Astrocyte (in vitro differentiated cells and primary cell): ENCODE measurements around the gene ADAMTS12. TPM values are rescaled to one million over a fixed set of nuclear protein-coding genes. Genes with fewer than 3 reads are reported as not detected.

Experiments
- DNase-seq: peaks from one replicate; pipeline ENCODE4 v3.0.0-alpha.2; 2010; ENCODE audit warnings: low read depth
- FAIRE-seq: peaks from 2 replicates; lab custom pipeline; 2011; peaks lifted over from hg19 to GRCh38; lab: Jason Lieb, UNC
- H2AFZ ChIP-seq: 2 replicates; pipeline ENCODE4 v1.6.0; 2012; ENCODE audit warnings: low read depth, low read length, inconsistent platforms
- H3K27ac ChIP-seq: 2 replicates; pipeline ENCODE4 v1.5.1; 2011; ENCODE audit warnings: low read depth, low read length, inconsistent platforms
- H3K27me3 ChIP-seq: 2 replicates; pipeline ENCODE4 v1.6.0; 2011; ENCODE audit warnings: low read length, inconsistent platforms; ENCODE audit not compliant: insufficient read depth
- H3K36me3 ChIP-seq: 2 replicates; pipeline ENCODE4 v1.5.1; 2011; ENCODE audit warnings: low read length, inconsistent platforms; ENCODE audit not compliant: insufficient read depth
- H3K4me1 ChIP-seq: 2 replicates; pipeline ENCODE4 v1.5.1; 2011; ENCODE audit warnings: low read length, inconsistent platforms; ENCODE audit not compliant: insufficient read depth
- H3K4me2 ChIP-seq: 2 replicates; pipeline ENCODE4 v1.6.0; 2012; ENCODE audit warnings: low read length, inconsistent platforms
- H3K4me3 ChIP-seq: 2 replicates; pipeline ENCODE4 v1.5.1; 2011; ENCODE audit warnings: low read depth, mild to moderate bottlenecking, low read length, inconsistent platforms; ENCODE audit not compliant: insufficient read depth
- H3K79me2 ChIP-seq: 2 replicates; pipeline ENCODE4 v1.6.0; 2012; ENCODE audit warnings: mild to moderate bottlenecking, low read length, inconsistent platforms; ENCODE audit not compliant: insufficient read depth
- H3K9ac ChIP-seq: 2 replicates; pipeline ENCODE4 v1.6.0; 2012; ENCODE audit warnings: mild to moderate bottlenecking, low read length, inconsistent platforms
- H3K9me3 ChIP-seq: 2 replicates; pipeline ENCODE4 v1.5.1; 2012; ENCODE audit warnings: low read depth, mild to moderate bottlenecking, low read length, inconsistent platforms; ENCODE audit not compliant: insufficient read depth
- H4K20me1 ChIP-seq: 2 replicates; pipeline ENCODE4 v1.6.0; 2012; ENCODE audit warnings: low read length, inconsistent platforms; ENCODE audit not compliant: insufficient read depth
- H3K27ac Mint-ChIP-seq: one replicate; pipeline ENCODE4 v1.8.0; 2021; ENCODE audit warnings: mild to moderate bottlenecking, mixed read lengths; ENCODE audit not compliant: unreplicated experiment
- H3K27me3 Mint-ChIP-seq: one replicate; pipeline ENCODE4 v1.8.0; 2021; ENCODE audit warnings: low read depth, mixed read lengths; ENCODE audit not compliant: unreplicated experiment
- H3K36me3 Mint-ChIP-seq: one replicate; pipeline ENCODE4 v1.8.0; 2021; ENCODE audit warnings: low read depth, mixed read lengths; ENCODE audit not compliant: unreplicated experiment
- H3K4me1 Mint-ChIP-seq: one replicate; pipeline ENCODE4 v1.8.0; 2021; ENCODE audit warnings: low read depth, mixed read lengths; ENCODE audit not compliant: unreplicated experiment
- H3K4me3 Mint-ChIP-seq: one replicate; pipeline ENCODE4 v1.8.0; 2021; ENCODE audit warnings: mild to moderate bottlenecking, moderate library complexity, mixed read lengths; ENCODE audit not compliant: unreplicated experiment
- H3K9me3 Mint-ChIP-seq: one replicate; pipeline ENCODE4 v1.8.0; 2021; ENCODE audit warnings: mild to moderate bottlenecking, mixed read lengths; ENCODE audit not compliant: unreplicated experiment
- EZH2 ChIP-seq: IDR thresholded peaks from 2 replicates; pipeline ENCODE4 v1.6.1; 2012; ENCODE audit warnings: mild to moderate bottlenecking, low read length, inconsistent platforms; ENCODE audit not compliant: insufficient read depth
- total RNA-seq: library from RNA; stranded (reverse); gene quantifications from 2 replicates; pipeline ENCODE4 v1.2.1, GENCODE V29; 2021
- TF ChIP-seq, protein P1 (sequence below): IDR thresholded peaks from 2 replicates; pipeline ENCODE4 v1.5.1; 2011; ENCODE audit warnings: low read depth, mild to moderate bottlenecking, inconsistent platforms, low read length, moderate library complexity; ENCODE audit not compliant: insufficient read depth

ADAMTS12 gene
- total RNA-seq, 1 donor from 2014 or later = 156 TPM

- H3K27ac ChIP-seq = no peak overlapping the region
- TF ChIP-seq EZH2 = no peak
- TF ChIP-seq, protein P1, sequence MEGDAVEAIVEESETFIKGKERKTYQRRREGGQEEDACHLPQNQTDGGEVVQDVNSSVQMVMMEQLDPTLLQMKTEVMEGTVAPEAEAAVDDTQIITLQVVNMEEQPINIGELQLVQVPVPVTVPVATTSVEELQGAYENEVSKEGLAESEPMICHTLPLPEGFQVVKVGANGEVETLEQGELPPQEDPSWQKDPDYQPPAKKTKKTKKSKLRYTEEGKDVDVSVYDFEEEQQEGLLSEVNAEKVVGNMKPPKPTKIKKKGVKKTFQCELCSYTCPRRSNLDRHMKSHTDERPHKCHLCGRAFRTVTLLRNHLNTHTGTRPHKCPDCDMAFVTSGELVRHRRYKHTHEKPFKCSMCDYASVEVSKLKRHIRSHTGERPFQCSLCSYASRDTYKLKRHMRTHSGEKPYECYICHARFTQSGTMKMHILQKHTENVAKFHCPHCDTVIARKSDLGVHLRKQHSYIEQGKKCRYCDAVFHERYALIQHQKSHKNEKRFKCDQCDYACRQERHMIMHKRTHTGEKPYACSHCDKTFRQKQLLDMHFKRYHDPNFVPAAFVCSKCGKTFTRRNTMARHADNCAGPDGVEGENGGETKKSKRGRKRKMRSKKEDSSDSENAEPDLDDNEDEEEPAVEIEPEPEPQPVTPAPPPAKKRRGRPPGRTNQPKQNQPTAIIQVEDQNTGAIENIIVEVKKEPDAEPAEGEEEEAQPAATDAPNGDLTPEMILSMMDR = no peak
- no peak overlapping the region for H3K9ac ChIP-seq
- H3K9me3 ChIP-seq = no peaks in the 10 kb centered on the region
- no peaks in the 10 kb centered on the region for H3K27me3 ChIP-seq
- H3K27me3 Mint-ChIP-seq = no peaks in the 10 kb centered on the region
- H3K27ac Mint-ChIP-seq = no peak overlapping the region
- no peak for FAIRE-seq
- H3K36me3 Mint-ChIP-seq = peaks cover 26% of the 10 kb centered on the region
- H3K4me1 ChIP-seq = peaks cover 8% of the 10 kb centered on the region
- no peak overlapping the region for H3K4me3 ChIP-seq
- peaks cover 41% of the 10 kb centered on the region for H3K4me1 Mint-ChIP-seq
- no peaks in the 10 kb centered on the region for H3K9me3 Mint-ChIP-seq
- peaks cover 2% of the 10 kb centered on the region for H3K36me3 ChIP-seq
- no peak overlapping the region for H2AFZ ChIP-seq
- no peak overlapping the region for H3K4me2 ChIP-seq
- no peaks in the 10 kb centered on the region for H4K20me1 ChIP-seq
- peaks cover 10% of the 10 kb centered on the region for H3K79me2 ChIP-seq
- DNase-seq = no peak
- H3K4me3 Mint-ChIP-seq = no peak overlapping the region
These were observed 149.6 kb downstream of the ADAMTS12 start for GRCh38 chr5:33742181-33742580.

GRCh38 chr5:33738967-33739366 lies 152.8 kb downstream of the ADAMTS12 start:
- Mint-ChIP-seq H3K4me1 (peaks cover 56% of the 10 kb centered on the region), H3K27ac (no peak overlapping the region), H3K9me3 (peaks cover 2% of the 10 kb centered on the region), H3K36me3 (peaks cover 24% of the 10 kb centered on the region), H3K27me3 (no peaks in the 10 kb centered on the region), H3K4me3 (no peak overlapping the region)
- Histone ChIP-seq H3K36me3 (peaks cover 2% of the 10 kb centered on the region), H4K20me1 (no peaks in the 10 kb centered on the region), H2AFZ (no peak overlapping the region), H3K9me3 (no peaks in the 10 kb centered on the region), H3K27ac (no peak overlapping the region), H3K79me2 (peaks cover 18% of the 10 kb centered on the region), H3K4me2 (no peak overlapping the region), H3K4me3 (no peak overlapping the region), H3K4me1 (peaks cover 39% of the 10 kb centered on the region), H3K9ac (no peak overlapping the region), H3K27me3 (no peaks in the 10 kb centered on the region)
- FAIRE-seq = no peak
- TF ChIP-seq EZH2 = no peak
- TF ChIP-seq, protein P1 = no peak
- DNase-seq = no peak

DNA sequence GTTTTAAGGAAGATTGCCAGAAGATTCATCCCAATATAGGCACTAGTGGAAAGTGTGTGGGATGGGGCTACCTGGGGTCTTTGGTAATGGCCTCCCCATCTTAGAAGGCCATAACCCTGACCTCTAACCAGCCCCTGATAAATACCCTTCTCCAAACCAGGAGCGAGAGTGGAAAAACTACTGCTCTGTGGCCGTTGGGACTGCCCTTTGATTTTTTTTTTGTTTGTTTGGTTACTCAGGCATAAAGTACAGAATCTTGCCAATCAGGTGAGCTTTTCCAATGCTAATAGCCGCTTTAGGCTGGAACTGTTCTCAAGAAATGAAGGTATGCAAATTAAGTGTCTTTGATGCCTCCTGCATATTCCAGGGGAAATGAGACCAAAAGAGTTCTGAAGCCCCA lies 153.7 kb downstream of the ADAMTS12 start:
- peaks cover 37% of the 10 kb centered on the region for H3K4me1 ChIP-seq
- no peak overlapping the region for H2AFZ ChIP-seq
- no peaks in the 10 kb centered on the region for H3K9me3 ChIP-seq
- peaks cover 2% of the 10 kb centered on the region for H3K36me3 ChIP-seq
- no peak overlapping the region for H3K27ac ChIP-seq
- peaks cover 21% of the 10 kb centered on the region for H3K79me2 ChIP-seq
- Mint-ChIP-seq H3K36me3 (peaks cover 19% of the 10 kb centered on the region), H3K4me1 (peaks cover 54% of the 10 kb centered on the region), H3K27ac (no peak overlapping the region), H3K4me3 (no peak overlapping the region), H3K27me3 (no peaks in the 10 kb centered on the region), H3K9me3 (peaks cover 2% of the 10 kb centered on the region)
- no peaks in the 10 kb centered on the region for H4K20me1 ChIP-seq
- H3K4me3 ChIP-seq = no peak overlapping the region
- H3K4me2 ChIP-seq = no peak overlapping the region
- H3K27me3 ChIP-seq = no peaks in the 10 kb centered on the region
- no peak overlapping the region for H3K9ac ChIP-seq
- DNase-seq = no peak
- no peak for FAIRE-seq
- TF ChIP-seq, protein P1 = no peak
- TF ChIP-seq EZH2 = no peak
